ENCODE measurements around the gene RNF10.

The RNF10 gene

GRCh38 chr12:120489018-120489417 is 45.1 kb upstream of the RNF10 start:
- Histone ChIP-seq H3K27ac (ENCODE audit: low read length) (no peak overlapping the region), H3K4me3 (ENCODE audit: low read length) (no peak overlapping the region), H2AFZ (ENCODE audit: low read depth, low read length) (no peak overlapping the region), H3K4me1 (ENCODE audit: low read length) (no peaks in the 10 kb centered on the region), H3K4me2 (ENCODE audit: low read length) (no peak overlapping the region), H3K9me3 (ENCODE audit: insufficient read depth, low read length) (no peaks in the 10 kb centered on the region), H3K9ac (ENCODE audit: low read length) (no peak overlapping the region), H4K20me1 (ENCODE audit: insufficient read depth, low read length) (no peaks in the 10 kb centered on the region), H3K27me3 (ENCODE audit: low read depth, low read length) (no peaks in the 10 kb centered on the region), H3K36me3 (replicated peaks; ENCODE audit: low read depth, low read length) (no peaks in the 10 kb centered on the region), H3K79me2 (ENCODE audit: low read length) (no peaks in the 10 kb centered on the region)
- TF ChIP-seq CTCF (IDR thresholded peaks at IDR 0.05; ENCODE audit: low read depth, low read length) (no peak), EZH2phosphoT487 (IDR thresholded peaks at IDR 0.05; ENCODE audit: low read depth) (no peak)

DNA sequence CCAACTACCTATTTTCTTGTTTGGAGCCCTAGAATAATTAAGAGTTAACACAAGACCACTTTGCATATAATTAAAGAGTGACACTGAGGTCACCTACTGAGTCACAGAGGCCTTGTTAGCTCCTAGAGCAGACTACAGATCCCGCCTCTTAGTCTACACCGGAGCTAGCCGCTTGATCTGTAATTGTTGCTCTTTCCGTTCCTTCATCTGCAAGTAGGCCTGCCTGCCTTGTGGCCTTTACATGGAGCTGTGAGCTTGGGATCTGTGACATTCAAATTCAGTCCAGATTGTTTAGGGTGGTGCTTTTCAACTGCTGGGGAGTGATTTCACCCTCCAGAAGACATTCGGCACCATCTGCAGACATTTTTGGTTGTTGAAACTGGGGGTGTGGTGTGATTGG is 43.8 kb upstream of the RNF10 start:
- no peak overlapping the region for H2AFZ ChIP-seq (ENCODE audit: low read depth, low read length)
- no peaks in the 10 kb centered on the region for H4K20me1 ChIP-seq (ENCODE audit: insufficient read depth, low read length)
- H3K4me1 ChIP-seq (ENCODE audit: low read length): peaks cover 6% of the 10 kb centered on the region

DNA sequence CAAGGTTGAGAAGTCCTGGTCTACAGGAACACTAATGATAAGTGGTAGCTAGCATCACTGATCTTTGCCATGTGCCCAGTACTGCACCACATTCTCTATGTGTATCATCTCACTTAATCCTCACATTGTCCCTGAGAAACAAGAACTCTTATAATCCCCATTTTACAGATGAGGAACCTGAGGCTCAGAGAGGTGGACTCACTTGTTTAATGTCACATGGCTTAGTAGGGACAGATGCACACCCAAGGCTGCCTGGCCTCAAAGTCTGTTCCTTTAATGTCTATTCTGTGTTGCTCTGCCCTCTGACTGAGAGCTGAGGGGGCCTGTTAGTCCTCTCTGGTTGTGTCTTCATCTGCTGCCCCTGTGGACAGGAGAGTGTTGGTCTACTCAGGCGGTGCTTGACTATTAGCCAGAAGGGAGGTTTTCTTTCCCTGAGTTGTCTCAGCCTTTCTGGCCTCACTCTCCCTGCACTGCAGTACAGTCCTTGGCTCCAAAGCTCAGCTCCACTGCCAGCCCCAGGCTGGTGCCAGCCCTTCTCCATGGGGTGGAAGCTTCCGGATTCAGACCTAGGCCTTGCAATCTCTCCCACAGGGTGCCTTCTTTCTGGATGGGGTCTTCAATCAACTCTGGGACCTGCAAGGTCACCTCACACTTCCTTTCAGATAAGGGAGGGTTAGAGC is 43.2 kb upstream of the RNF10 start:
- TF ChIP-seq EZH2phosphoT487 (IDR thresholded peaks at IDR 0.05; ENCODE audit: low read depth): no peak
- no peak for TF ChIP-seq CTCF (IDR thresholded peaks at IDR 0.05; ENCODE audit: low read depth, low read length)
- Histone ChIP-seq H4K20me1 (ENCODE audit: insufficient read depth, low read length) (no peaks in the 10 kb centered on the region), H3K36me3 (replicated peaks; ENCODE audit: low read depth, low read length) (no peaks in the 10 kb centered on the region), H3K27ac (ENCODE audit: low read length) (no peak overlapping the region), H3K9me3 (ENCODE audit: insufficient read depth, low read length) (no peaks in the 10 kb centered on the region), H2AFZ (ENCODE audit: low read depth, low read length) (no peak overlapping the region), H3K4me2 (ENCODE audit: low read length) (no peak overlapping the region), H3K9ac (ENCODE audit: low read length) (no peak overlapping the region), H3K4me3 (ENCODE audit: low read length) (no peak overlapping the region), H3K4me1 (ENCODE audit: low read length) (peaks cover 6% of the 10 kb centered on the region), H3K79me2 (ENCODE audit: low read length) (peaks cover 11% of the 10 kb centered on the region), H3K27me3 (ENCODE audit: low read depth, low read length) (no peaks in the 10 kb centered on the region)

More for the DNA sequence above, 43.8 kb upstream of the RNF10 start:
- no peak overlapping the region for H3K4me2 ChIP-seq (ENCODE audit: low read length)
- H3K27ac ChIP-seq (ENCODE audit: low read length): no peak overlapping the region
- peaks cover 9% of the 10 kb centered on the region for H3K79me2 ChIP-seq (ENCODE audit: low read length)
- no peak overlapping the region for H3K9ac ChIP-seq (ENCODE audit: low read length)
- no peak overlapping the region for H3K4me3 ChIP-seq (ENCODE audit: low read length)
- no peaks in the 10 kb centered on the region for H3K27me3 ChIP-seq (ENCODE audit: low read depth, low read length)
- TF ChIP-seq CTCF (IDR thresholded peaks at IDR 0.05; ENCODE audit: low read depth, low read length) (no peak), EZH2phosphoT487 (IDR thresholded peaks at IDR 0.05; ENCODE audit: low read depth) (no peak)
- no peaks in the 10 kb centered on the region for H3K9me3 ChIP-seq (ENCODE audit: insufficient read depth, low read length)
- H3K36me3 ChIP-seq (replicated peaks; ENCODE audit: low read depth, low read length): no peaks in the 10 kb centered on the region

- Histone ChIP-seq H3K79me2 (ENCODE audit: low read length) (peaks cover 37% of the 10 kb centered on the region), H3K9me3 (ENCODE audit: insufficient read depth, low read length) (no peaks in the 10 kb centered on the region), H3K4me2 (ENCODE audit: low read length) (peak overlapping the region; percentile 82), H3K9ac (ENCODE audit: low read length) (peak overlapping the region; percentile 72), H3K4me3 (ENCODE audit: low read length) (peak overlapping the region; percentile 95), H3K27ac (ENCODE audit: low read length) (no peak overlapping the region), H4K20me1 (ENCODE audit: insufficient read depth, low read length) (peaks cover 11% of the 10 kb centered on the region), H2AFZ (ENCODE audit: low read depth, low read length) (peak overlapping the region; percentile 66; the same call in 1 of the 2 replicates), H3K36me3 (replicated peaks; ENCODE audit: low read depth, low read length) (peaks cover 21% of the 10 kb centered on the region), H3K4me1 (ENCODE audit: low read length) (peaks cover 14% of the 10 kb centered on the region), H3K27me3 (ENCODE audit: low read depth, low read length) (no peaks in the 10 kb centered on the region)
- TF ChIP-seq CTCF (IDR thresholded peaks at IDR 0.05; ENCODE audit: low read depth, low read length) (no peak), EZH2phosphoT487 (IDR thresholded peaks at IDR 0.05; ENCODE audit: low read depth) (no peak)
These were observed 38.9 kb upstream of the RNF10 start for GRCh38 chr12:120495186-120495730.
